Cardiac fibroblast (primary cell): Measurements from ENCODE around the gene COIL.

ENCODE experiments used
- DNase-seq, 2 donors: peaks; one replicate each; pipeline versions ENCODE4 v3.0.0 to v3.0.0-alpha.2; 2010; ENCODE audit warnings: low read depth in 2 of 2
- H3K4me3 ChIP-seq, 2 donors: replicated peaks in 1 of 2; 1 replicate in 1 of 2; 2 replicates in 1 of 2; pipeline ENCODE4 v1.5.1; 2011; ENCODE audit warnings: low read depth in 2 of 2, low read length in 2 of 2, mild to moderate bottlenecking in 2 of 2, moderate library complexity in 1 of 2
- CTCF ChIP-seq: IDR thresholded peaks from one replicate; pipeline ENCODE4 v1.5.1; 2011; ENCODE audit warnings: low read depth, mild to moderate bottlenecking, low read length, inconsistent platforms

The COIL gene

GRCh38 chr17:57004944-57005579, 44.2 kb upstream of the COIL start:
- no peak overlapping the region for H3K4me3 ChIP-seq
- no peak for DNase-seq
- TF ChIP-seq CTCF, result no peak

- DNase-seq, result no peak
- H3K4me3 ChIP-seq, result no peak overlapping the region
- TF ChIP-seq CTCF, result no peak
These were observed 42.1 kb upstream of the COIL start for GRCh38 chr17:57002904-57003303.

GRCh38 chr17:57001541-57001940, 40.7 kb upstream of the COIL start:
- DNase-seq, result no peak
- TF ChIP-seq CTCF, result no peak
- H3K4me3 ChIP-seq, result no peak overlapping the region

GRCh38 chr17:56997313-56997712, 36.5 kb upstream of the COIL start:
- H3K4me3 ChIP-seq, result no peak overlapping the region
- no peak for TF ChIP-seq CTCF
- no peak for DNase-seq

GRCh38 chr17:56995766-56996165, 34.9 kb upstream of the COIL start:
- peak in 1 of 2 donors; percentile 21 for DNase-seq
- H3K4me3 ChIP-seq, result no peak overlapping the region
- no peak for TF ChIP-seq CTCF

GRCh38 chr17:56994009-56994792, 33.4 kb upstream of the COIL start:
- peak; percentile 21 to 54 for DNase-seq
- no peak overlapping the region for H3K4me3 ChIP-seq
- no peak for TF ChIP-seq CTCF
